Peyer's patch (tissue), 4 donors: ENCODE results near the gene SMYD2. TPM values are rescaled to one million over a fixed set of nuclear protein-coding genes. Genes with fewer than 3 reads are reported as not detected.

Experiments
- DNase-seq, 3 donors: peaks; one replicate each; pipeline ENCODE4 v3.0.0-alpha.2; 2017 to 2019
- H3K27ac ChIP-seq, 4 donors: fragments of 200-600 bp; sonication (generic); one replicate each; pipeline ENCODE4 v1.5.1; 2016 to 2019
- H3K27me3 ChIP-seq, 2 donors: fragments of 200-600 bp; sonication (generic); one replicate each; pipeline ENCODE4 v1.5.1; 2019
- H3K36me3 ChIP-seq, 3 donors: fragments of 200-600 bp; sonication (generic); one replicate each; pipeline ENCODE4 v1.5.1; 2016 to 2019
- H3K4me1 ChIP-seq, 4 donors: fragments of 200-600 bp; sonication (generic); one replicate each; pipeline ENCODE4 v1.5.1; 2016 to 2019
- H3K4me3 ChIP-seq, 4 donors: fragments of 200-600 bp; sonication (generic); 1 replicate in 3 of 4; 2 replicates in 1 of 4; pipeline ENCODE4 v1.5.1; 2016 to 2019; ENCODE audit warnings: mild to moderate bottlenecking in 1 of 4
- H3K9me3 ChIP-seq, 4 donors: fragments of 200-600 bp; sonication (generic); one replicate each; pipeline ENCODE4 v1.5.1; 2016 to 2019; ENCODE audit warnings: mild to moderate bottlenecking in 1 of 4
- POLR2A ChIP-seq, 2 donors: fragments of 450-650 bp; IDR thresholded peaks; one replicate each; pipeline ENCODE4 v1.5.1; 2017; ENCODE audit warnings: antibody characterized with exemption in 2 of 2, mild to moderate bottlenecking in 2 of 2, moderate library complexity in 2 of 2
- total RNA-seq, 4 donors: library from RNA; depleted of rRNA; stranded (reverse); fragments of >200 nt; gene quantifications; one replicate each; pipeline ENCODE4 v1.1.0, GENCODE V29; 2016
- TF ChIP-seq, protein P1 (sequence below), 6 experiments: fragments of 450-650 bp in 4 of 6; fragments of 200-600 bp in 2 of 6; sonication (generic) in 1 of 6; IDR thresholded peaks; one replicate each; pipeline ENCODE4 v1.5.1; 2017 to 2019; ENCODE audit warnings: antibody characterized with exemption in 6 of 6, mild to moderate bottlenecking in 3 of 6, moderate library complexity in 1 of 6

SMYD2 gene
- total RNA-seq, 4 donors from 2014 or later: 13.2 to 40.1 (median 25.1) TPM

DNA sequence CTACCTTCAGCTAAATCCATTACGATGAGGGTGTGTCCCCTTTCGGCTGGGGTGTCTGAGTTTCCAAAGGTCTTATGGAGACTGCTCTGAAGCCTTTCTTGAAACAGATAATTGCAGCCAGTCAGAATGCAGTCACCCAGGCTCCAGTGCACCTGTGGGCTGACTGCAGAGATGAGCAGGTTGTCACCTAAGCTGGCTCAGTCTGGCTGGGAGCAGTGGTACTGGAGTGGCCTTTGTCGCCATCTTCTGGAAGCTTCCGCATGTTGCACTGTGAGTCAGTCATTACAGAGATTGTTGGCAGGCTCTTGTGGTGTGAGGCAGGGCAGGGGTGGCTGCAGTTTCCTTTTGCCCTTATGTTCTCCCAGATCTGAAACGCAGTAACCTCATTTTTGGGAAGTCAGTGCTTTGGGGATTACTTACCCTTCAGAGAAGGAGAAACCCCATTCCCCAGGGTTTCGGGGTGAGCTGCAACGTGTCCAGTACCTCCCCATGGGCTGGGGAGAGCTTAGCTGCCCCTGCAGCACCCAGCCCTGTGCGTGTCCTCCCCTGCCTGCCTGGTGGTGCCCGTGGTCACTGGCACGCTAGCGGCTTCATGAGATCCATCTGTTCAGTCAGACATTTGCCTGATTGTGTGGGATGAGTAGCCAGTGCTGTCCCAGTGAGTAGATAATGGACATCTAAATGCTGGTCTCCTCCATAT, 48.0 kb downstream of the SMYD2 start:
- H3K36me3 ChIP-seq: peaks cover 0 to 5% (median 0%) of the 10 kb centered on the region in 3 donors
- no peaks in the 10 kb centered on the region for H3K27me3 ChIP-seq
- H3K9me3 ChIP-seq: no peaks in the 10 kb centered on the region
- no peaks in the 10 kb centered on the region for H3K4me1 ChIP-seq
- no peak overlapping the region for H3K4me3 ChIP-seq
- TF ChIP-seq, protein P1, sequence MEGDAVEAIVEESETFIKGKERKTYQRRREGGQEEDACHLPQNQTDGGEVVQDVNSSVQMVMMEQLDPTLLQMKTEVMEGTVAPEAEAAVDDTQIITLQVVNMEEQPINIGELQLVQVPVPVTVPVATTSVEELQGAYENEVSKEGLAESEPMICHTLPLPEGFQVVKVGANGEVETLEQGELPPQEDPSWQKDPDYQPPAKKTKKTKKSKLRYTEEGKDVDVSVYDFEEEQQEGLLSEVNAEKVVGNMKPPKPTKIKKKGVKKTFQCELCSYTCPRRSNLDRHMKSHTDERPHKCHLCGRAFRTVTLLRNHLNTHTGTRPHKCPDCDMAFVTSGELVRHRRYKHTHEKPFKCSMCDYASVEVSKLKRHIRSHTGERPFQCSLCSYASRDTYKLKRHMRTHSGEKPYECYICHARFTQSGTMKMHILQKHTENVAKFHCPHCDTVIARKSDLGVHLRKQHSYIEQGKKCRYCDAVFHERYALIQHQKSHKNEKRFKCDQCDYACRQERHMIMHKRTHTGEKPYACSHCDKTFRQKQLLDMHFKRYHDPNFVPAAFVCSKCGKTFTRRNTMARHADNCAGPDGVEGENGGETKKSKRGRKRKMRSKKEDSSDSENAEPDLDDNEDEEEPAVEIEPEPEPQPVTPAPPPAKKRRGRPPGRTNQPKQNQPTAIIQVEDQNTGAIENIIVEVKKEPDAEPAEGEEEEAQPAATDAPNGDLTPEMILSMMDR (IDR thresholded peaks at IDR 0.05): peak; percentile 57 to 96 (median 90)
- no peak for TF ChIP-seq POLR2A (IDR thresholded peaks at IDR 0.05)
- DNase-seq: peak; percentile 75 to 92 (median 84)
- H3K27ac ChIP-seq: no peak overlapping the region

DNA sequence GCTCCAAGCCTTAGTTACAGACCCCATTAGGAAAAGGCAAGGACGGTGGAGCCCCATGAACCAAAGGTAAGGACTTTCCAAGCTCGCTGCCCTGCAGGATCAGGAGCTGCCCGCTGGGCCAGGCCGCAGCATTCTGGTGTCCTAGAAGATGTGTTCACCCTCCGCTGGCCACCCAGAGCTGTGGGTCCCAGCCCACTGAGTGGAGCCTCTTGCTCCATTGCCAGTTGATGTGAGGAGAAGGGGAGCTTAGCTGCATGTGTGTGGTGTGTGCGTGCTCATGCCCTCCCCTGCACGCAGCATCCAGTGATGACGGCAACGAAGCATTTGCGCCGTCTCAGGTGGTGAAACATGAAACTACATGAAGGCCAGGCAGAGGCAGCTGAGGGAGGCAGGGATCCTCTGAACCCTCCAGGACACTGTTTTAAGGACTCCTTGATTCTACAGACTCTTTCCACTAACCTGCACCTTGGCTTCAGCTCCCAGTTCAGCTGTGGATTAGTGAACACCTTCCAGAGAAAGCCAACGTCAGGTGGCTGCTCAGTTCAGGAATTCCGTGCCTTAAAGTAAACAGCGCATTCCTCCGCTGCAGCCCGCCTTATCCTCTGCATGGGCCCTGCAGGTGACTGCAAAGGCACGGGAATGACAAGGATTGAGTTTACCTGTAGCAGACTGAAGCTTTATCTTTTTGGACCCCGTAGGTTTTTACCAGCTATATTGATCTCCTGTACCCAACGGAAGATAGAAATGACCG, 48.7 kb downstream of the SMYD2 start:
- Histone ChIP-seq H3K9me3 (no peaks in the 10 kb centered on the region), H3K27me3 (no peaks in the 10 kb centered on the region), H3K27ac (no peak overlapping the region), H3K4me1 (no peaks in the 10 kb centered on the region), H3K36me3 (peaks cover 0 to 3% (median 0%) of the 10 kb centered on the region in 3 donors), H3K4me3 (no peak overlapping the region)
- no peak for DNase-seq
- no peak for TF ChIP-seq POLR2A (IDR thresholded peaks at IDR 0.05)
- TF ChIP-seq, protein P1 (IDR thresholded peaks at IDR 0.05): no peak

DNA sequence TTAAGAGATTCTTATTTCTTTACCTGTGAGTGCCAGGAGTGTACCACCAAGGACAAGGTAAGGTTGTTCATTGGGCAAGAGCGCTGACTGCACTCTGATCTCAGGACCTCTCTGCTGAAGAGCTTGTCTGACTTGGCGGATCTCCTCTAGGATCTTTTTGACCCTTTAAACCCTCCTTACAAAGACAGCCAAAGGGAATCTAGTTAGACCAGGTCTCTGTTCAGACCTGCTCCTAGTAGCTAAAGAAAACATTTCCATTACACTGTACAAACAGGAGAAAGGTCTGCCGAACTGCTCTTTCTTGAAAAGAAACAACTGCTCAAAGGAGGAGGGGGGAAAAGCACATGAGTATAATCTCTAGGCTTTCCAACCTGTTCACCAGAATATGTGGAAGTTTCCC, 49.3 kb downstream of the SMYD2 start:
- Histone ChIP-seq H3K27me3 (no peaks in the 10 kb centered on the region), H3K4me3 (no peak overlapping the region), H3K36me3 (no peaks in the 10 kb centered on the region), H3K27ac (no peak overlapping the region), H3K4me1 (no peaks in the 10 kb centered on the region), H3K9me3 (no peaks in the 10 kb centered on the region)
- no peak for TF ChIP-seq POLR2A (IDR thresholded peaks at IDR 0.05)
- TF ChIP-seq, protein P1 (IDR thresholded peaks at IDR 0.05): no peak
- DNase-seq: no peak

DNA sequence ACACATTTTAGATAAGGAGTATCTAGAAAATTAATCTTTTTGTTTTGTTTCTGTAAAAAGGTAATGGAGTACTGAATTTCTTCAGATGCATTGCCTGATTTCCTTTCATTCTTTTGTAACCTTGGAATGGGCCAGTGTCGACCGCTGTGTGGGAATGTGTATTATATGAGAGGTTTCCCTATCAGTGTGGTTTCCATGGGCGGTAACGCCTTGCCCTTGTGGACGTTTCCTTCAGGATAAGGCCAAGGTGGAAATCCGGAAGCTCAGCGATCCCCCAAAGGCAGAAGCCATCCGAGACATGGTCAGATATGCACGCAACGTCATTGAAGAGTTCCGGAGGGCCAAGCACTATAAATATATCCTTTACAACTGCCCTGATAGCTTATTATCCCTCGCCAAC, 49.8 kb downstream of the SMYD2 start:
- H3K27ac ChIP-seq: no peak overlapping the region
- no peaks in the 10 kb centered on the region for H3K4me1 ChIP-seq
- H3K36me3 ChIP-seq: no peaks in the 10 kb centered on the region
- no peak for DNase-seq
- H3K9me3 ChIP-seq: no peaks in the 10 kb centered on the region
- no peak for TF ChIP-seq POLR2A (IDR thresholded peaks at IDR 0.05)
- TF ChIP-seq, protein P1 (IDR thresholded peaks at IDR 0.05): no peak
- H3K4me3 ChIP-seq: no peak overlapping the region
- H3K27me3 ChIP-seq: no peaks in the 10 kb centered on the region

DNA sequence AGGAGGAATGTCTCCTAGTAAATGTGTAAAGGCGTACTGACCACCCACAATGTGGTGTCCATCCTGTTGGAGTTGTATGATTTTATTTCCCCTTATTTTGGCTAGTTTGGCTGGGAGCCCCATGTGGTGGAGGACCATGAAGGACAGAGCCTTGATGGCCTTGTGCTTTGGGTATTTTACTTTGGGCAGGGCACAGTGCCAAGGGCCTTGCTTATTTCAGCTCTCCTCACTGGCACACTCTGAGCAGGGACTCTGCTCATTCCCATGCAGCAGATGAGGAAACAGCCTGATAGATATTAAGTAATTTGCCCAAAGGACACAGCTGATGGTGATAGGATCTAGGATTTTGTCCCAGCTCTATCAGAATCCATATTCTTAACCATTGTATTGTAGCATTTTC, 50.2 kb downstream of the SMYD2 start:
- no peak for DNase-seq
- no peaks in the 10 kb centered on the region for H3K36me3 ChIP-seq
- no peak for TF ChIP-seq POLR2A (IDR thresholded peaks at IDR 0.05)
- TF ChIP-seq, protein P1 (IDR thresholded peaks at IDR 0.05): no peak
- no peak overlapping the region for H3K4me3 ChIP-seq
- no peaks in the 10 kb centered on the region for H3K27me3 ChIP-seq
- no peaks in the 10 kb centered on the region for H3K9me3 ChIP-seq
- H3K27ac ChIP-seq: no peak overlapping the region
- no peaks in the 10 kb centered on the region for H3K4me1 ChIP-seq
